NCI-H146 treated with DMSO at 0.1 percent for 48 hours (cell line): ENCODE measurements around the gene KRTDAP.

Experiments used
- DNase-seq: peaks from one replicate; lab custom pipeline; 2025; ENCODE audit not compliant: unreplicated experiment; lab: John Stamatoyannopoulos, UW

Gene KRTDAP

GRCh38 chr19:35513628-35514281 lies 23.5 kb upstream of the KRTDAP start, which contains the start of gene DMKN:
Gene DMKN (minus strand): TSS chr19:35513649. CDS start chr19:35513475, 174 bp downstream.
- DNase-seq: no peak

- DNase-seq: no peak
Measured at GRCh38 chr19:35512831-35513627, 22.8 kb upstream of the KRTDAP start.

GRCh38 chr19:35511337-35511736 lies 21.1 kb upstream of the KRTDAP start:
- no peak for DNase-seq

- DNase-seq: no peak
Measured at GRCh38 chr19:35510626-35510964, 20.3 kb upstream of the KRTDAP start.

- DNase-seq: peak; percentile 51
Measured at GRCh38 chr19:35509861-35510625, 19.8 kb upstream of the KRTDAP start.

GRCh38 chr19:35509018-35509652 lies 18.9 kb upstream of the KRTDAP start:
- no peak for DNase-seq

- no peak for DNase-seq
Measured at GRCh38 chr19:35508129-35508528, 17.9 kb upstream of the KRTDAP start.

GRCh38 chr19:35507561-35507960 lies 17.3 kb upstream of the KRTDAP start:
- DNase-seq: no peak

GRCh38 chr19:35506011-35506410 lies 15.7 kb upstream of the KRTDAP start:
- no peak for DNase-seq

- no peak for DNase-seq
Measured at GRCh38 chr19:35502751-35503150, 12.5 kb upstream of the KRTDAP start.

GRCh38 chr19:35501684-35502083 lies 11.4 kb upstream of the KRTDAP start:
- DNase-seq: no peak

- DNase-seq: no peak
Measured at GRCh38 chr19:35500611-35501010, 10.3 kb upstream of the KRTDAP start.

GRCh38 chr19:35498984-35499527 lies 8.8 kb upstream of the KRTDAP start:
- DNase-seq: no peak

GRCh38 chr19:35498220-35498619 lies 8.0 kb upstream of the KRTDAP start:
- no peak for DNase-seq

GRCh38 chr19:35497406-35497805 lies 7.1 kb upstream of the KRTDAP start:
- no peak for DNase-seq

GRCh38 chr19:35495107-35496064 lies 5.1 kb upstream of the KRTDAP start:
- no peak for DNase-seq

- no peak for DNase-seq
Measured at GRCh38 chr19:35493971-35494370, 3.7 kb upstream of the KRTDAP start.

- DNase-seq: no peak
Measured at GRCh38 chr19:35491836-35492360, 1.6 kb upstream of the KRTDAP start.

- no peak for DNase-seq
Measured at GRCh38 chr19:35488677-35489076, 1.6 kb downstream of the KRTDAP start.
